Mesenchymal stem cell (in vitro differentiated cells and primary cell): Measurements from ENCODE around the gene AP1M2.
"Not testable (repeated sequence)": the region's sequence is repeated elsewhere in the genome, so short reads cannot be mapped to it uniquely, and the experiment has no call there.

Experiments
- DNase-seq: peaks from one replicate; pipeline ENCODE4 v3.0.0-alpha.2; 2013
- H2AFZ ChIP-seq: one replicate; pipeline ENCODE4 v1.6.1; 2013; ENCODE audit warnings: low read depth, mild to moderate bottlenecking, control low read depth, inconsistent platforms, low read length, moderate library complexity
- H2AK5ac ChIP-seq: 2 replicates; pipeline ENCODE4 v1.6.1; 2013; ENCODE audit warnings: low read length, moderate library complexity, mild to moderate bottlenecking, inconsistent platforms; ENCODE audit not compliant: severe bottlenecking
- H2BK120ac ChIP-seq: one replicate; pipeline ENCODE4 v1.6.1; 2013; ENCODE audit warnings: low read depth, mild to moderate bottlenecking, inconsistent platforms, low read length, moderate library complexity
- H2BK12ac ChIP-seq, 2 experiments: one replicate each; pipeline ENCODE4 v1.6.1; 2013; ENCODE audit warnings: inconsistent platforms in 2 of 2, low read length in 2 of 2, mild to moderate bottlenecking in 2 of 2, moderate library complexity in 2 of 2, control low read depth in 1 of 2
- H2BK15ac ChIP-seq: one replicate; pipeline ENCODE4 v1.6.1; 2013; ENCODE audit warnings: mild to moderate bottlenecking, low read depth, inconsistent platforms; ENCODE audit not compliant: poor library complexity, severe bottlenecking
- H2BK5ac ChIP-seq: 2 replicates; pipeline ENCODE4 v1.6.1; 2013; ENCODE audit warnings: low read depth, mild to moderate bottlenecking, low read length, control low read depth, inconsistent platforms; ENCODE audit not compliant: poor library complexity, severe bottlenecking
- H3K14ac ChIP-seq, 2 experiments: one replicate each; pipeline ENCODE4 v1.6.1; 2013; ENCODE audit warnings: inconsistent platforms in 2 of 2, low read length in 2 of 2, control low read depth in 1 of 2, mild to moderate bottlenecking in 1 of 2, moderate library complexity in 1 of 2
- H3K18ac ChIP-seq, 2 experiments: one replicate each; pipeline ENCODE4 v1.6.1; 2013; ENCODE audit warnings: inconsistent platforms in 2 of 2, low read length in 2 of 2, control low read depth in 1 of 2, low read depth in 1 of 2, mild to moderate bottlenecking in 1 of 2
- H3K23ac ChIP-seq, 2 experiments: one replicate each; pipeline ENCODE4 v1.6.1; 2013; ENCODE audit warnings: inconsistent platforms in 2 of 2, low read length in 2 of 2, mild to moderate bottlenecking in 2 of 2, moderate library complexity in 2 of 2, control low read depth in 1 of 2
- H3K27ac ChIP-seq: 2 replicates; pipeline ENCODE4 v1.5.1; 2013; ENCODE audit warnings: mild to moderate bottlenecking, moderate library complexity, low read length, control low read depth, inconsistent platforms; ENCODE audit not compliant: poor library complexity, severe bottlenecking
- H3K27me3 ChIP-seq, 2 experiments: 2 replicates each; pipeline versions ENCODE4 v1.6.1 to v1.7.0; 2013; ENCODE audit warnings: low read length in 2 of 2, mild to moderate bottlenecking in 2 of 2, moderate library complexity in 2 of 2, control low read depth in 1 of 2, inconsistent platforms in 1 of 2; ENCODE audit not compliant: control insufficient read depth in 1 of 2, insufficient read depth in 1 of 2
- H3K36me3 ChIP-seq, 2 experiments: 2 replicates each; pipeline versions ENCODE4 v1.6.1 to v1.7.0; 2013; ENCODE audit warnings: low read length in 2 of 2, control low read depth in 1 of 2, inconsistent platforms in 1 of 2, low read depth in 1 of 2, mild to moderate bottlenecking in 1 of 2; ENCODE audit not compliant: insufficient read depth in 2 of 2, control insufficient read depth in 1 of 2
- H3K4ac ChIP-seq, 2 experiments: one replicate each; pipeline ENCODE4 v1.6.1; 2013; ENCODE audit warnings: inconsistent platforms in 2 of 2, low read length in 2 of 2, mild to moderate bottlenecking in 2 of 2, moderate library complexity in 2 of 2, control low read depth in 1 of 2, low read depth in 1 of 2
- H3K4me1 ChIP-seq: 2 replicates; pipeline ENCODE4 v1.6.1; 2013; ENCODE audit warnings: low read depth, low read length, control low read depth; ENCODE audit not compliant: control insufficient read depth, insufficient read depth
- H3K4me2 ChIP-seq: 2 replicates; pipeline ENCODE4 v1.6.1; 2013; ENCODE audit warnings: low read length, mild to moderate bottlenecking, inconsistent platforms; ENCODE audit not compliant: poor library complexity, severe bottlenecking
- H3K4me3 ChIP-seq, 2 experiments: 2 replicates each; pipeline versions ENCODE4 v1.5.1 to v1.7.0; 2013; ENCODE audit warnings: low read length in 2 of 2, mild to moderate bottlenecking in 2 of 2, control low read depth in 1 of 2, low read depth in 1 of 2; ENCODE audit not compliant: insufficient read depth in 1 of 2
- H3K79me1 ChIP-seq: replicated peaks from 2 replicates; pipeline ENCODE4 v1.6.1; 2013; ENCODE audit warnings: mild to moderate bottlenecking, control low read depth, low read length, inconsistent platforms; ENCODE audit not compliant: poor library complexity, severe bottlenecking
- H3K9ac ChIP-seq: 2 replicates; pipeline ENCODE4 v1.7.0; 2013; ENCODE audit warnings: mild to moderate bottlenecking, low read length, moderate library complexity
- H3K9me3 ChIP-seq: 2 replicates; pipeline ENCODE4 v1.7.0; 2013; ENCODE audit warnings: mild to moderate bottlenecking, low read length; ENCODE audit not compliant: control insufficient read depth
- H4K8ac ChIP-seq: one replicate; pipeline ENCODE4 v1.6.1; 2013; ENCODE audit warnings: inconsistent platforms, mild to moderate bottlenecking, low read length, moderate library complexity
- H4K91ac ChIP-seq: one replicate; pipeline ENCODE4 v1.6.1; 2013; ENCODE audit warnings: mild to moderate bottlenecking, low read length, inconsistent platforms
- WGBS: methylation state at CpG from one replicate; pipeline ENCODE4 v1.1.7; 2013; ENCODE audit warnings: mixed read lengths; 5-methylcytosine and 5-hydroxymethylcytosine counted together

The AP1M2 gene

GRCh38 chr19:10573793-10574192, 13.3 kb downstream of the AP1M2 start:
- H3K79me1 ChIP-seq, H3K9me3 ChIP-seq, H3K27ac ChIP-seq, H4K91ac ChIP-seq, H3K9ac ChIP-seq, H2BK120ac ChIP-seq, H3K23ac ChIP-seq, H2BK12ac ChIP-seq, H2BK5ac ChIP-seq, DNase-seq, H3K18ac ChIP-seq, H3K36me3 ChIP-seq, H3K27me3 ChIP-seq, H2AK5ac ChIP-seq, H2AFZ ChIP-seq, H2BK15ac ChIP-seq, H4K8ac ChIP-seq, H3K4me2 ChIP-seq, H3K4me3 ChIP-seq, H3K4ac ChIP-seq, H3K14ac ChIP-seq: not testable (repeated sequence)
- peaks cover 15% of the 10 kb centered on the region for H3K4me1 ChIP-seq
- WGBS: 93% methylated on average over 5 of the region's 6 CpGs

- H3K4me2 ChIP-seq: peak within 1 kb of the TSS; percentile 97
- H3K4ac ChIP-seq: peak within 1 kb of the TSS in 1 of 2 experiments; percentile 87
- peaks cover 0 to 2% of the 10 kb centered on the region in 2 experiments for H3K36me3 ChIP-seq
- no peaks in the 10 kb centered on the region for H3K27me3 ChIP-seq
- H3K18ac ChIP-seq: peak within 1 kb of the TSS; percentile 16 to 94
- H4K91ac ChIP-seq: peak within 1 kb of the TSS; percentile 88
- H2AK5ac ChIP-seq: no peak within 1 kb of the TSS
- peaks cover 18% of the 10 kb centered on the region for H3K79me1 ChIP-seq
- H3K9ac ChIP-seq: peak within 1 kb of the TSS; percentile 87
- H3K27ac ChIP-seq: peak within 1 kb of the TSS; percentile 30
- no peak within 1 kb of the TSS for H4K8ac ChIP-seq
- peaks cover 27% of the 10 kb centered on the region for H3K4me1 ChIP-seq
- peak; percentile 99 for DNase-seq
- H3K23ac ChIP-seq: no peak within 1 kb of the TSS
- peak within 1 kb of the TSS; percentile 85 to 94 for H3K4me3 ChIP-seq
- peak within 1 kb of the TSS; percentile 93 for H2AFZ ChIP-seq
- no peak within 1 kb of the TSS for H2BK15ac ChIP-seq
- peak within 1 kb of the TSS in 1 of 2 experiments; percentile 49 for H2BK12ac ChIP-seq
- no peak within 1 kb of the TSS for H2BK5ac ChIP-seq
- H3K9me3 ChIP-seq: no peaks in the 10 kb centered on the region
- H3K14ac ChIP-seq: peak within 1 kb of the TSS in 1 of 2 experiments; percentile 62
- WGBS: under 1% methylated on average over 67 of the region's 71 CpGs
- H2BK120ac ChIP-seq: no peak within 1 kb of the TSS
Observed at GRCh38 chr19:10568826-10569651, 18.1 kb downstream of the AP1M2 start, which contains the start of gene CDKN2D. TSS of gene CDKN2D (minus strand) at chr19:10568979. CDS start at chr19:10568653, 326 bp downstream.

GRCh38 chr19:10568062-10568825, 18.9 kb downstream of the AP1M2 start:
- Histone ChIP-seq H3K36me3 (peaks cover 0 to 5% of the 10 kb centered on the region in 2 experiments), H4K91ac (peak overlapping the region; percentile 88), H2AFZ (peak overlapping the region; percentile 93), H2BK120ac (no peak overlapping the region), H3K9me3 (no peaks in the 10 kb centered on the region), H3K4me1 (peaks cover 27% of the 10 kb centered on the region), H3K4me2 (peak overlapping the region; percentile 95), H3K9ac (peak overlapping the region; percentile 87), H3K14ac (peak overlapping the region in 1 of 2 experiments; percentile 62), H3K23ac (no peak overlapping the region), H2BK5ac (no peak overlapping the region), H3K79me1 (peaks cover 21% of the 10 kb centered on the region), H2BK12ac (peak overlapping the region in 1 of 2 experiments; percentile 49), H3K27ac (no peak overlapping the region), H2BK15ac (no peak overlapping the region), H2AK5ac (no peak overlapping the region), H4K8ac (no peak overlapping the region), H3K27me3 (no peaks in the 10 kb centered on the region), H3K4ac (peak overlapping the region in 1 of 2 experiments; percentile 87), H3K18ac (peak overlapping the region; percentile 16 to 94), H3K4me3 (peak overlapping the region; percentile 85 to 94)
- WGBS: 2% methylated on average over 35 of the region's 58 CpGs
- DNase-seq: peak; percentile 57

GRCh38 chr19:10567656-10568055, 19.5 kb downstream of the AP1M2 start:
- Histone ChIP-seq H3K36me3 (peaks cover 2 to 5% of the 10 kb centered on the region in 2 experiments), H3K23ac (no peak overlapping the region), H2AK5ac (peak overlapping the region; percentile 66), H3K27me3 (no peaks in the 10 kb centered on the region), H2BK12ac (no peak overlapping the region), H2BK120ac (no peak overlapping the region), H3K9ac (peak overlapping the region; percentile 87), H3K4me3 (peak overlapping the region in 1 of 2 experiments; percentile 94), H3K9me3 (no peaks in the 10 kb centered on the region), H2BK5ac (no peak overlapping the region), H3K4ac (no peak overlapping the region), H4K8ac (no peak overlapping the region), H3K27ac (no peak overlapping the region), H3K4me2 (peak overlapping the region; percentile 95), H3K4me1 (peaks cover 27% of the 10 kb centered on the region), H3K79me1 (peaks cover 22% of the 10 kb centered on the region), H4K91ac (no peak overlapping the region), H3K14ac (no peak overlapping the region), H2AFZ (no peak overlapping the region), H3K18ac (no peak overlapping the region), H2BK15ac (no peak overlapping the region)
- 18% methylated on average over 2 of the region's 5 CpGs for WGBS
- DNase-seq: no peak
